SK-N-SH (cell line): ENCODE data around the gene SERPINE1.

Experiments used
- CTCF ChIP-seq: fragments of 200-600 bp; sonication (generic); IDR thresholded peaks from 2 replicates; pipeline ENCODE4 v1.6.1; 2017; ENCODE audit warnings: antibody characterized with exemption, mild to moderate bottlenecking, moderate library complexity
- EZH2phosphoT487 ChIP-seq: fragments of 200-600 bp; sonication (generic); IDR thresholded peaks from 2 replicates; pipeline ENCODE4 v1.6.1; 2017; ENCODE audit warnings: low read depth, mixed run types, mild to moderate bottlenecking, antibody characterized with exemption, moderate library complexity, borderline replicate concordance
- NFIC ChIP-seq: IDR thresholded peaks from 2 replicates; pipeline ENCODE4 v1.4.0; 2012; ENCODE audit warnings: borderline replicate concordance
- NRF1 ChIP-seq: IDR thresholded peaks from 2 replicates; pipeline ENCODE4 v1.6.1; 2012; ENCODE audit warnings: low read depth, mild to moderate bottlenecking, low read length
- POLR2AphosphoS5 ChIP-seq: IDR thresholded peaks from 2 replicates; pipeline ENCODE4 v1.6.1; 2012; ENCODE audit warnings: low read depth, low read length
- RAD21 ChIP-seq: IDR thresholded peaks from 2 replicates; pipeline ENCODE4 v1.6.1; 2012; ENCODE audit warnings: mild to moderate bottlenecking, low read length
- SMC3 ChIP-seq: IDR thresholded peaks from 2 replicates; pipeline ENCODE4 v1.6.1; 2012; ENCODE audit warnings: low read depth, low read length, improper control_type of control experiment
- TAF1 ChIP-seq: IDR thresholded peaks from 2 replicates; pipeline ENCODE4 v1.6.1; 2012; ENCODE audit warnings: low read depth, mild to moderate bottlenecking, low read length, moderate library complexity, borderline replicate concordance
- TCF12 ChIP-seq: IDR thresholded peaks from 2 replicates; pipeline ENCODE4 v1.4.0; 2012
- TF ChIP-seq, protein P1 (sequence below): IDR thresholded peaks from 2 replicates; pipeline ENCODE4 v1.6.1; 2012; ENCODE audit warnings: mild to moderate bottlenecking, low read depth, low read length, moderate library complexity

DNA sequence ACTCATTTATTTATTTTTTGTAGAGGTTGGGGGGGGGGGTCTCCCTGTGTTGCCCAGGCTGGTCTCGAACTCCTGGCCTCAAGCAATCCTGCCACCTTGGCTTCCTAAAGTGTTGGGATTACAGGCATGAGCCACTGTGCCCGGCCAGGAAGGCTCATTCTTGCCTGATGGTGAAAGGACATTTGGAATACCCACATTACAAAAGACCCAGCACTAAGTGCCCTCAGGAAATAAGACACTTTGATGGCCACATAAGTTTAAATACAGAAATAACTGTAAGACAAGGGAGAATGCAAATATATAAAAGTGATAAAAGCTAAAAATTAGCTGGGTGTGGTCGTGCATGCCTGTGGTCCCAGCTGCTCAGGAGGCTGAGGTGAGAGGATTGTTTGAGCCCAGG is 8.0 kb upstream of the SERPINE1 start:
- TF ChIP-seq TAF1 = no peak
- TF ChIP-seq, protein P1, sequence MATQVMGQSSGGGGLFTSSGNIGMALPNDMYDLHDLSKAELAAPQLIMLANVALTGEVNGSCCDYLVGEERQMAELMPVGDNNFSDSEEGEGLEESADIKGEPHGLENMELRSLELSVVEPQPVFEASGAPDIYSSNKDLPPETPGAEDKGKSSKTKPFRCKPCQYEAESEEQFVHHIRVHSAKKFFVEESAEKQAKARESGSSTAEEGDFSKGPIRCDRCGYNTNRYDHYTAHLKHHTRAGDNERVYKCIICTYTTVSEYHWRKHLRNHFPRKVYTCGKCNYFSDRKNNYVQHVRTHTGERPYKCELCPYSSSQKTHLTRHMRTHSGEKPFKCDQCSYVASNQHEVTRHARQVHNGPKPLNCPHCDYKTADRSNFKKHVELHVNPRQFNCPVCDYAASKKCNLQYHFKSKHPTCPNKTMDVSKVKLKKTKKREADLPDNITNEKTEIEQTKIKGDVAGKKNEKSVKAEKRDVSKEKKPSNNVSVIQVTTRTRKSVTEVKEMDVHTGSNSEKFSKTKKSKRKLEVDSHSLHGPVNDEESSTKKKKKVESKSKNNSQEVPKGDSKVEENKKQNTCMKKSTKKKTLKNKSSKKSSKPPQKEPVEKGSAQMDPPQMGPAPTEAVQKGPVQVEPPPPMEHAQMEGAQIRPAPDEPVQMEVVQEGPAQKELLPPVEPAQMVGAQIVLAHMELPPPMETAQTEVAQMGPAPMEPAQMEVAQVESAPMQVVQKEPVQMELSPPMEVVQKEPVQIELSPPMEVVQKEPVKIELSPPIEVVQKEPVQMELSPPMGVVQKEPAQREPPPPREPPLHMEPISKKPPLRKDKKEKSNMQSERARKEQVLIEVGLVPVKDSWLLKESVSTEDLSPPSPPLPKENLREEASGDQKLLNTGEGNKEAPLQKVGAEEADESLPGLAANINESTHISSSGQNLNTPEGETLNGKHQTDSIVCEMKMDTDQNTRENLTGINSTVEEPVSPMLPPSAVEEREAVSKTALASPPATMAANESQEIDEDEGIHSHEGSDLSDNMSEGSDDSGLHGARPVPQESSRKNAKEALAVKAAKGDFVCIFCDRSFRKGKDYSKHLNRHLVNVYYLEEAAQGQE = no peak
- no peak for TF ChIP-seq RAD21
- TF ChIP-seq CTCF = no peak
- no peak for TF ChIP-seq NFIC
- TF ChIP-seq TCF12 = no peak
- no peak for TF ChIP-seq POLR2AphosphoS5
- no peak for TF ChIP-seq EZH2phosphoT487
- TF ChIP-seq NRF1 = no peak
- no peak for TF ChIP-seq SMC3
